HCT116 (cell line): Measurements from ENCODE around the gene CST2. TPM values are rescaled to one million over a fixed set of nuclear protein-coding genes. Genes with fewer than 3 reads are reported as not detected.

ENCODE experiments used
- ATAC-seq: fragments of 200-7000 bp; cut with Tn5 transposase; 2 replicates; pipeline ENCODE4 v1.9.1; 2020; ENCODE audit warnings: mild to moderate bottlenecking, moderate library complexity
- BruUV-seq: library from RNA; stranded (reverse); fragments of 400-500 nt; replicated peaks from 2 replicates; lab custom pipeline; 2021; lab: Mats Ljungman, UMichigan
- CTCF ChIA-PET: fragments of 300-600 bp; sonication (Branson Sonifier 250); formaldehyde crosslinking; loops from one replicate; lab custom pipeline; 2021; ENCODE audit warnings: antibody characterized with exemption; lab: Charles Lee
- POLR2A ChIA-PET: fragments of 300-600, 350-600 bp; sonication (Branson Sonifier 250); formaldehyde crosslinking; loops from one replicate; lab custom pipeline; 2021; ENCODE audit warnings: antibody characterized with exemption; lab: Charles Lee
- RAD21 ChIA-PET, 2 experiments: fragments of 300-600 bp; sonication (Branson Sonifier 250); formaldehyde crosslinking; loops; one replicate each; lab custom pipeline; 2023; ENCODE audit warnings: low total read pairs in 2 of 2; ENCODE audit not compliant: uncharacterized antibody in 2 of 2, unreplicated experiment in 2 of 2, low non-redundant PET in 1 of 2; lab: Charles Lee
- DNase-seq: peaks from one replicate; pipeline ENCODE4 v3.0.0-alpha.2; 2010; ENCODE audit warnings: low read depth, low spot score
- H2AFZ ChIP-seq: fragments of 200-600 bp; shearing (Covaris generic), sonication (generic); 2 replicates; pipeline ENCODE4 v1.6.1; 2017; ENCODE audit warnings: low read depth, mixed run types, mixed read lengths, antibody characterized with exemption, low read length; ENCODE audit not compliant: poor library complexity, severe bottlenecking
- H3K27ac ChIP-seq: 2 replicates; pipeline ENCODE4 v1.5.1; 2012; ENCODE audit warnings: low read depth, low read length
- H3K27me3 ChIP-seq: fragments of 200-600 bp; sonication (generic); 2 replicates; pipeline ENCODE4 v1.6.1; 2016; ENCODE audit warnings: mixed run types, low read length, mixed read lengths; ENCODE audit not compliant: insufficient read depth
- H3K36me3 ChIP-seq, 2 experiments: fragments of 200-500 bp in 1 of 2; fragments of 200-600 bp in 1 of 2; sonication (Bioruptor generic) in 1 of 2; sonication (generic) in 1 of 2; 2 replicates each; pipeline versions ENCODE4 v1.5.1 to v1.6.1; 2014 to 2016; ENCODE audit warnings: low read length in 2 of 2, inconsistent platforms in 1 of 2, mixed read lengths in 1 of 2, mixed run types in 1 of 2; ENCODE audit not compliant: insufficient read depth in 2 of 2, control insufficient read depth in 1 of 2
- H3K4me1 ChIP-seq, 2 experiments: fragments of 200-600 bp in 1 of 2; sonication (generic) in 1 of 2; 2 replicates each; pipeline versions ENCODE4 v1.5.1 to v1.6.1; 2012 to 2017; ENCODE audit warnings: low read length in 2 of 2, inconsistent platforms in 1 of 2, mild to moderate bottlenecking in 1 of 2, mixed read lengths in 1 of 2, mixed run types in 1 of 2, moderate library complexity in 1 of 2; ENCODE audit not compliant: insufficient read depth in 2 of 2, control insufficient read depth in 1 of 2
- H3K4me2 ChIP-seq: fragments of 200-600 bp; sonication (generic); 2 replicates; pipeline ENCODE4 v1.6.1; 2017; ENCODE audit warnings: mixed run types, low read length, mixed read lengths
- H3K4me3 ChIP-seq, 2 experiments: fragments of 200-600 bp in 1 of 2; sonication (generic) in 1 of 2; replicated peaks in 1 of 2; 2 replicates each; pipeline ENCODE4 v1.5.1; 2011 to 2016; ENCODE audit warnings: low read length in 2 of 2, control low read depth in 1 of 2, low read depth in 1 of 2, mild to moderate bottlenecking in 1 of 2, mixed read lengths in 1 of 2, mixed run types in 1 of 2
- H3K79me2 ChIP-seq: fragments of 200-600 bp; sonication (generic); 2 replicates; pipeline ENCODE4 v1.6.1; 2017; ENCODE audit warnings: mild to moderate bottlenecking, mixed run types, low read length, moderate library complexity, mixed read lengths; ENCODE audit not compliant: insufficient read depth
- H3K9ac ChIP-seq: fragments of 200-600 bp; sonication (generic); 2 replicates; pipeline ENCODE4 v1.6.1; 2016; ENCODE audit warnings: low read length, mixed read lengths
- H3K9me2 ChIP-seq: fragments of 200-600 bp; sonication (generic), shearing (Covaris generic); 2 replicates; pipeline ENCODE4 v1.6.1; 2017; ENCODE audit warnings: mixed run types, mild to moderate bottlenecking, moderate library complexity; ENCODE audit not compliant: insufficient read depth
- H3K9me3 ChIP-seq, 2 experiments: fragments of 200-500 bp in 1 of 2; fragments of 200-600 bp in 1 of 2; sonication (Bioruptor generic) in 1 of 2; sonication (generic) in 1 of 2; 2 replicates each; pipeline ENCODE4 v1.6.1; 2014 to 2017; ENCODE audit warnings: low read length in 2 of 2, mixed read lengths in 2 of 2, inconsistent platforms in 1 of 2, low read depth in 1 of 2, mild to moderate bottlenecking in 1 of 2, mixed run types in 1 of 2, moderate library complexity in 1 of 2; ENCODE audit not compliant: control insufficient read depth in 1 of 2, insufficient read depth in 1 of 2
- H4K20me1 ChIP-seq: fragments of 200-600 bp; sonication (generic), shearing (Covaris generic); 2 replicates; pipeline ENCODE4 v1.6.1; 2017; ENCODE audit warnings: mixed run types, mild to moderate bottlenecking, moderate library complexity; ENCODE audit not compliant: insufficient read depth
- EGR1 ChIP-seq: IDR thresholded peaks from 2 replicates; pipeline ENCODE4 v1.6.1; 2012; ENCODE audit warnings: low read depth
- ELF1 ChIP-seq: IDR thresholded peaks from 2 replicates; pipeline ENCODE4 v1.6.1; 2012; ENCODE audit warnings: low read depth, borderline replicate concordance
- EZH2 ChIP-seq: fragments of 200-600 bp; sonication (generic); IDR thresholded peaks from 2 replicates; pipeline ENCODE4 v1.6.1; 2017; ENCODE audit warnings: antibody characterized with exemption, mixed run types
- FOSL1 ChIP-seq: IDR thresholded peaks from 2 replicates; pipeline ENCODE4 v1.6.1; 2012; ENCODE audit warnings: low read depth
- JUND ChIP-seq: IDR thresholded peaks from 2 replicates; pipeline ENCODE4 v1.6.1; 2012
- MAX ChIP-seq: IDR thresholded peaks from 2 replicates; pipeline ENCODE4 v1.6.1; 2012
- POLR2AphosphoS5 ChIP-seq: IDR thresholded peaks from 2 replicates; pipeline ENCODE4 v1.6.1; 2011; ENCODE audit warnings: mild to moderate bottlenecking, low read depth, low read length, moderate library complexity
- SIN3A ChIP-seq: IDR thresholded peaks from 2 replicates; pipeline ENCODE4 v1.6.1; 2012; ENCODE audit warnings: low read depth
- SP1 ChIP-seq: IDR thresholded peaks from 2 replicates; pipeline ENCODE4 v1.6.1; 2012; ENCODE audit warnings: low read depth
- YY1 ChIP-seq: IDR thresholded peaks from 2 replicates; pipeline ENCODE4 v1.6.1; 2011; ENCODE audit warnings: low read length, low read depth, moderate library complexity, mild to moderate bottlenecking; ENCODE audit not compliant: insufficient replicate concordance; ENCODE audit errors: extremely low read depth
- ZBTB33 ChIP-seq: IDR thresholded peaks from 2 replicates; pipeline ENCODE4 v1.6.1; 2011; ENCODE audit warnings: mild to moderate bottlenecking, low read length, moderate library complexity; ENCODE audit not compliant: insufficient replicate concordance; ENCODE audit errors: extremely low read depth
- intact Hi-C: fragments of 100-400 bp; cut with micrococcal nuclease; formaldehyde crosslinking; loops from 2 replicates; pipeline ENCODE4 v1.10.0; 2022
- total RNA-seq: library from RNA; stranded (reverse); gene quantifications from one replicate; pipeline ENCODE4 v1.2.1, GENCODE V29; 2021; ENCODE audit not compliant: unreplicated experiment
- TF ChIP-seq, protein P1 (sequence below): IDR thresholded peaks from 2 replicates; pipeline ENCODE4 v1.6.1; 2012

CST2 gene
- total RNA-seq, 1 experiment from 2014 or later: not detected

- TF ChIP-seq ZBTB33 (no peak), JUND (no peak), EGR1 (no peak), EZH2 (no peak), SIN3A (no peak), FOSL1 (no peak), MAX (no peak), ELF1 (no peak)
- TF ChIP-seq, protein P1, sequence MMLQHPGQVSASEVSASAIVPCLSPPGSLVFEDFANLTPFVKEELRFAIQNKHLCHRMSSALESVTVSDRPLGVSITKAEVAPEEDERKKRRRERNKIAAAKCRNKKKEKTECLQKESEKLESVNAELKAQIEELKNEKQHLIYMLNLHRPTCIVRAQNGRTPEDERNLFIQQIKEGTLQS: no peak
- TF ChIP-seq, all 23 proteins: peak for 0
Observed at GRCh38 chr20:23856736-23857135, 30.2 kb upstream of the CST2 start (continued).

DNA sequence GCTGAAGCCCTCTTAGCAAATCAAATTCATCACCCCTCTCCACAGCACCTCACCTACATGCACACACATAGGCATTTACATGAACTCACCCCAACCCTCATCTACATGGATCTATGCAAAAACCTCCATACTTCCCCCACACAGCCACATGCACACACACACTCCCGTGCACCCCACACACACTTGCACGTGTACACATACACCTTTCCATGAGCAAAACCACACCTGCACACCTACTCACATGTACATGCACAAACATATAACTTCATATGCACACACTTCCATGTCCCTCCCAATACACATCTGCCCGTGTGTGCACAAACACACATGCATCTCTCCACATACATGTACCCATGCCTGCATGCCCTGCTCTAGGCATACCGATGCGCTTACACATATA is 29.7 kb upstream of the CST2 start:
- CTCF ChIA-PET: no interaction called here
- BruUV-seq: no TSS peak
- H3K4me2 ChIP-seq: no peak overlapping the region
- H3K79me2 ChIP-seq: no peaks in the 10 kb centered on the region
- no peak for ATAC-seq
- no peak overlapping the region for H3K4me3 ChIP-seq
- H4K20me1 ChIP-seq: no peaks in the 10 kb centered on the region
- TF ChIP-seq EGR1 (no peak), YY1 (no peak), SP1 (no peak), POLR2AphosphoS5 (no peak), ELF1 (no peak)
- TF ChIP-seq, all 23 proteins: peak for 0
- no peaks in the 10 kb centered on the region for H3K4me1 ChIP-seq
- H3K36me3 ChIP-seq: no peaks in the 10 kb centered on the region
- intact Hi-C loops: no loop called here
- H3K9me3 ChIP-seq: no peaks in the 10 kb centered on the region
- H2AFZ ChIP-seq: no peak overlapping the region
- H3K27me3 ChIP-seq: no peaks in the 10 kb centered on the region
- H3K27ac ChIP-seq: no peak overlapping the region
- RAD21 ChIA-PET: no interaction called here
- no peak for DNase-seq
- no peak overlapping the region for H3K9ac ChIP-seq
- POLR2A ChIA-PET: no interaction called here
- no peaks in the 10 kb centered on the region for H3K9me2 ChIP-seq
